NAMALWA (cell line): ENCODE measurements around the gene TMC2.
A peak's percentile ranks its signal among the peaks of the same experiment; 100 is the strongest.

Experiments used
- DNase-seq: peaks from one replicate; pipeline ENCODE4 v3.0.0-alpha.2; 2015; ENCODE audit warnings: low spot score

Gene TMC2

GRCh38 chr20:2626853-2627541 lies 90.6 kb downstream of the TMC2 start:
- no peak for DNase-seq

- DNase-seq: peak; percentile 9
Measured at GRCh38 chr20:2631228-2631627, 94.9 kb downstream of the TMC2 start.

GRCh38 chr20:2633381-2633780 lies 97.0 kb downstream of the TMC2 start:
- no peak for DNase-seq

GRCh38 chr20:2637246-2637645 lies 100.9 kb downstream of the TMC2 start:
- no peak for DNase-seq

- no peak for DNase-seq
Measured at GRCh38 chr20:2640260-2640659, 103.9 kb downstream of the TMC2 start.

GRCh38 chr20:2640899-2641298 lies 104.5 kb downstream of the TMC2 start:
- DNase-seq: no peak

GRCh38 chr20:2643708-2644107 lies 107.3 kb downstream of the TMC2 start:
- no peak for DNase-seq

GRCh38 chr20:2651772-2652723 lies 115.7 kb downstream of the TMC2 start, which contains the start of gene NOP56:
NOP56 (plus strand) TSS chr20:2652632; CDS start chr20:2652661, 29 bp downstream.
- DNase-seq: peak; percentile 92

GRCh38 chr20:2652724-2653555 lies 116.6 kb downstream of the TMC2 start:
- DNase-seq: peak; percentile 80

GRCh38 chr20:2653556-2654383 lies 117.4 kb downstream of the TMC2 start:
- no peak for DNase-seq

GRCh38 chr20:2654384-2654822 lies 118.0 kb downstream of the TMC2 start:
- no peak for DNase-seq

GRCh38 chr20:2654831-2655230 lies 118.5 kb downstream of the TMC2 start:
- DNase-seq: no peak

GRCh38 chr20:2655331-2656116 lies 119.2 kb downstream of the TMC2 start:
- no peak for DNase-seq

- peak; percentile 30 for DNase-seq
Measured at GRCh38 chr20:2656471-2657117, 120.2 kb downstream of the TMC2 start.

- peak; percentile 34 for DNase-seq
Measured at GRCh38 chr20:2657241-2657640, 120.9 kb downstream of the TMC2 start.

- no peak for DNase-seq
Measured at GRCh38 chr20:2657674-2658073, 121.3 kb downstream of the TMC2 start.

- DNase-seq: peak; percentile 68
Measured at GRCh38 chr20:2658414-2659354, 122.3 kb downstream of the TMC2 start.

- no peak for DNase-seq
Measured at GRCh38 chr20:2659547-2659946, 123.2 kb downstream of the TMC2 start.
